Endothelial cell of umbilical vein (primary cell): ENCODE results near the gene ZCCHC14. TPM values are rescaled to one million over a fixed set of nuclear protein-coding genes. Genes with fewer than 3 reads are reported as not detected.

Experiments
- BruUV-seq: library from RNA; stranded (reverse); fragments of 400-500 nt; replicated peaks from 2 replicates; lab custom pipeline; 2021; lab: Mats Ljungman, UMichigan
- CTCF ChIA-PET: fragments of 300-600, 350-600 bp; sonication (Branson Sonifier 250); formaldehyde crosslinking; loops from one replicate; lab custom pipeline; 2021; ENCODE audit warnings: antibody characterized with exemption, inconsistent platforms; lab: Charles Lee
- POLR2A ChIA-PET: fragments of 300-600, 350-600 bp; sonication (Branson Sonifier 250); formaldehyde crosslinking; loops from one replicate; lab custom pipeline; 2021; ENCODE audit warnings: antibody characterized with exemption, inconsistent platforms; lab: Charles Lee
- DNase-seq: peaks from one replicate; pipeline ENCODE4 v3.0.0-alpha.2; 2011; ENCODE audit warnings: low read depth, low spot score
- FAIRE-seq: peaks from 2 replicates; lab custom pipeline; 2011; peaks lifted over from hg19 to GRCh38; lab: Jason Lieb, UNC
- H2AFZ ChIP-seq: 2 replicates; pipeline ENCODE4 v1.6.0; 2012; ENCODE audit warnings: low read depth, low read length, control low read depth, inconsistent platforms
- H3K27ac ChIP-seq: 2 replicates; pipeline ENCODE4 v1.5.1; 2011; ENCODE audit warnings: low read depth, mild to moderate bottlenecking, control low read depth, low read length, moderate library complexity; ENCODE audit not compliant: insufficient read depth
- H3K27me3 ChIP-seq, 2 experiments: 2 replicates each; pipeline versions ENCODE4 v1.6.0 to v1.6.1; 2011; ENCODE audit warnings: low read length in 2 of 2, mixed read lengths in 1 of 2; ENCODE audit not compliant: control insufficient read depth in 2 of 2, insufficient read depth in 2 of 2
- H3K36me3 ChIP-seq, 2 experiments: 2 replicates in 1 of 2; 3 replicates in 1 of 2; pipeline ENCODE4 v1.5.1; 2011; ENCODE audit warnings: low read length in 2 of 2, mild to moderate bottlenecking in 1 of 2, moderate library complexity in 1 of 2; ENCODE audit not compliant: control insufficient read depth in 2 of 2, insufficient read depth in 2 of 2; ENCODE audit errors: extremely low read depth in 1 of 2
- H3K4me1 ChIP-seq: 3 replicates; pipeline ENCODE4 v1.5.1; 2011; ENCODE audit warnings: mild to moderate bottlenecking, low read length; ENCODE audit not compliant: control insufficient read depth, insufficient read depth; ENCODE audit errors: extremely low read depth
- H3K4me2 ChIP-seq: 2 replicates; pipeline ENCODE4 v1.6.1; 2011; ENCODE audit warnings: low read length, control low read depth, mixed read lengths; ENCODE audit not compliant: insufficient read depth
- H3K4me3 ChIP-seq, 3 experiments: fragments of 200-600 bp in 1 of 3; sonication (generic), shearing (Covaris generic) in 1 of 3; replicated peaks in 1 of 3; 2 replicates each; pipeline ENCODE4 v1.5.1; 2011 to 2016; ENCODE audit warnings: control low read depth in 3 of 3, low read length in 3 of 3, mild to moderate bottlenecking in 2 of 3, inconsistent platforms in 1 of 3, low read depth in 1 of 3, moderate library complexity in 1 of 3; ENCODE audit not compliant: insufficient read depth in 1 of 3
- H3K79me2 ChIP-seq: 2 replicates; pipeline ENCODE4 v1.6.0; 2012; ENCODE audit warnings: low read length, inconsistent platforms; ENCODE audit not compliant: control insufficient read depth, insufficient read depth
- H3K9ac ChIP-seq: replicated peaks from 2 replicates; pipeline ENCODE3; 2011; ENCODE audit warnings: low read length, control low read depth; ENCODE audit not compliant: insufficient read depth; ENCODE audit errors: extremely low read depth
- H3K9me1 ChIP-seq: replicated peaks from 3 replicates; pipeline ENCODE4 v1.6.0; 2011; ENCODE audit warnings: mild to moderate bottlenecking, low read length; ENCODE audit not compliant: control insufficient read depth, insufficient read depth; ENCODE audit errors: extremely low read depth
- H3K9me3 ChIP-seq: replicated peaks from 2 replicates; pipeline ENCODE4 v1.5.1; 2012; ENCODE audit warnings: low read length, inconsistent platforms; ENCODE audit not compliant: control insufficient read depth, insufficient read depth
- H4K20me1 ChIP-seq: replicated peaks from 2 replicates; pipeline ENCODE3; 2011; ENCODE audit warnings: mild to moderate bottlenecking, low read length; ENCODE audit not compliant: control insufficient read depth, insufficient read depth; ENCODE audit errors: extremely low read depth
- EZH2 ChIP-seq: IDR thresholded peaks from 2 replicates; pipeline ENCODE4 v1.6.1; 2012; ENCODE audit warnings: borderline replicate concordance, low read depth, mild to moderate bottlenecking, moderate library complexity, low read length, inconsistent platforms; ENCODE audit not compliant: severe bottlenecking
- GATA2 ChIP-seq: IDR thresholded peaks from 2 replicates; pipeline ENCODE4 v1.7.0; 2011; ENCODE audit warnings: low read depth, mild to moderate bottlenecking, moderate library complexity, mixed read lengths, low read length; ENCODE audit not compliant: insufficient read length, insufficient read depth
- POLR2AphosphoS5 ChIP-seq: IDR thresholded peaks from 2 replicates; pipeline ENCODE4 v1.6.1; 2012; ENCODE audit warnings: low read depth, mild to moderate bottlenecking, control low read depth, low read length, moderate library complexity; ENCODE audit not compliant: insufficient read depth
- dilution Hi-C: fragments of 300-500 bp; cut with MboI; formaldehyde crosslinking; loops from one replicate; pipeline ENCODE4 v1.15.0; 2019; ENCODE audit warnings: low sequenced_read_pairs; ENCODE audit not compliant: extremely low pct_ligation_motif_present
- intact Hi-C: fragments of 100-400 bp; cut with micrococcal nuclease; formaldehyde crosslinking; loops from one replicate; pipeline ENCODE4 v1.10.0; 2022
- polyA plus RNA-seq, 4 experiments: library from polyadenylated mRNA; depleted of rRNA in 3 of 4; stranded (reverse) in 3 of 4; unstranded in 1 of 4; fragments of >200 nt; gene quantifications; 2 replicates each; pipeline versions ENCODE4 v1.2.1 to v1.2.3, GENCODE V29; 2011 to 2012; ENCODE audit warnings: missing spikeins in 1 of 4
- total RNA-seq: library from RNA; stranded (reverse); gene quantifications from 2 replicates; pipeline ENCODE4 v1.2.3, GENCODE V29; 2021
- TF ChIP-seq, protein P1 (sequence below): IDR thresholded peaks from 2 replicates; pipeline ENCODE4 v1.6.1; 2011; ENCODE audit not compliant: insufficient read depth, insufficient read length
- TF ChIP-seq, protein P2 (sequence below), 2 donors: IDR thresholded peaks; 1 replicate in 1 of 2; 2 replicates in 1 of 2; pipeline ENCODE4 v1.5.1; 2011; ENCODE audit warnings: low read length in 2 of 2, mild to moderate bottlenecking in 2 of 2, moderate library complexity in 2 of 2, control low read depth in 1 of 2, inconsistent platforms in 1 of 2, low read depth in 1 of 2; ENCODE audit not compliant: insufficient read depth in 1 of 2; ENCODE audit errors: extremely low read depth in 1 of 2

Gene ZCCHC14
- total and polyA plus RNA-seq, 2 donors (not counting 3 experiments of a cell fraction or from before 2014, with no cell fraction given): 9.5 to 30.9 TPM

GRCh38 chr16:87437327-87437726, 55.5 kb downstream of the ZCCHC14 start:
- no peak overlapping the region for H2AFZ ChIP-seq
- no peak for DNase-seq
- peaks cover 18% of the 10 kb centered on the region for H3K4me1 ChIP-seq
- FAIRE-seq: no peak
- TF ChIP-seq POLR2AphosphoS5 (no peak), EZH2 (no peak), GATA2 (no peak)
- TF ChIP-seq, protein P1, sequence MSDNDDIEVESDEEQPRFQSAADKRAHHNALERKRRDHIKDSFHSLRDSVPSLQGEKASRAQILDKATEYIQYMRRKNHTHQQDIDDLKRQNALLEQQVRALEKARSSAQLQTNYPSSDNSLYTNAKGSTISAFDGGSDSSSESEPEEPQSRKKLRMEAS: no peak
- H3K79me2 ChIP-seq: peaks cover 8% of the 10 kb centered on the region
- CTCF ChIA-PET: interaction anchor here (0.8 to 1.4 kb wide), 2 partner anchors 12 to 16 kb away, joined by 4 read pairs; no protein-coding TSS in a partner anchor
- no peaks in the 10 kb centered on the region for H3K9me1 ChIP-seq
- H3K27ac ChIP-seq: no peak overlapping the region
- no peak overlapping the region for H3K9ac ChIP-seq
- H3K9me3 ChIP-seq: no peaks in the 10 kb centered on the region
- H4K20me1 ChIP-seq: no peaks in the 10 kb centered on the region
- intact Hi-C loops: loop anchor here (5.0 kb wide), 1 partner anchor 45 kb away; the partner anchor contains the start of gene MAP1LC3B
- no peak overlapping the region for H3K4me3 ChIP-seq
- POLR2A ChIA-PET: no interaction called here
- H3K4me2 ChIP-seq: no peak overlapping the region
- no peaks in the 10 kb centered on the region for H3K27me3 ChIP-seq
- dilution Hi-C loops: no loop called here
- H3K36me3 ChIP-seq: peaks cover 0 to 3% of the 10 kb centered on the region in 2 experiments
- no TSS peak for BruUV-seq

GRCh38 chr16:87436225-87437172, 56.3 kb downstream of the ZCCHC14 start:
- H2AFZ ChIP-seq: no peak overlapping the region
- POLR2A ChIA-PET: interaction anchor here (1.1 kb wide), 1 partner anchor 29 kb away, joined by 4 read pairs; no protein-coding TSS in a partner anchor
- peak overlapping the region; percentile 90 for H3K27ac ChIP-seq
- H3K36me3 ChIP-seq: peaks cover 0 to 8% of the 10 kb centered on the region in 2 experiments
- no peaks in the 10 kb centered on the region for H4K20me1 ChIP-seq
- H3K4me3 ChIP-seq: peak overlapping the region in 1 of 3 experiments; percentile 10
- H3K9ac ChIP-seq: peak overlapping the region; percentile 70
- H3K27me3 ChIP-seq: no peaks in the 10 kb centered on the region
- H3K9me3 ChIP-seq: no peaks in the 10 kb centered on the region
- CTCF ChIA-PET: interaction anchor here (0.7 to 5.2 kb wide), 15 partner anchors 8 to 333 kb away, joined by 3 to 16 read pairs (median 6); no protein-coding TSS in a partner anchor
- dilution Hi-C loops (no loop called here), intact Hi-C loops (loop anchor here (1.0 to 5.0 kb wide), 4 partner anchors 21 to 57 kb away; partner anchors contain the start of genes MAP1LC3B and ZCCHC14)
- no peaks in the 10 kb centered on the region for H3K9me1 ChIP-seq
- H3K4me2 ChIP-seq: peak overlapping the region; percentile 72
- TF ChIP-seq, protein P2, sequence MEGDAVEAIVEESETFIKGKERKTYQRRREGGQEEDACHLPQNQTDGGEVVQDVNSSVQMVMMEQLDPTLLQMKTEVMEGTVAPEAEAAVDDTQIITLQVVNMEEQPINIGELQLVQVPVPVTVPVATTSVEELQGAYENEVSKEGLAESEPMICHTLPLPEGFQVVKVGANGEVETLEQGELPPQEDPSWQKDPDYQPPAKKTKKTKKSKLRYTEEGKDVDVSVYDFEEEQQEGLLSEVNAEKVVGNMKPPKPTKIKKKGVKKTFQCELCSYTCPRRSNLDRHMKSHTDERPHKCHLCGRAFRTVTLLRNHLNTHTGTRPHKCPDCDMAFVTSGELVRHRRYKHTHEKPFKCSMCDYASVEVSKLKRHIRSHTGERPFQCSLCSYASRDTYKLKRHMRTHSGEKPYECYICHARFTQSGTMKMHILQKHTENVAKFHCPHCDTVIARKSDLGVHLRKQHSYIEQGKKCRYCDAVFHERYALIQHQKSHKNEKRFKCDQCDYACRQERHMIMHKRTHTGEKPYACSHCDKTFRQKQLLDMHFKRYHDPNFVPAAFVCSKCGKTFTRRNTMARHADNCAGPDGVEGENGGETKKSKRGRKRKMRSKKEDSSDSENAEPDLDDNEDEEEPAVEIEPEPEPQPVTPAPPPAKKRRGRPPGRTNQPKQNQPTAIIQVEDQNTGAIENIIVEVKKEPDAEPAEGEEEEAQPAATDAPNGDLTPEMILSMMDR (IDR thresholded peaks at IDR 0.05; ENCODE audit: extremely low read depth in 1 of 2, insufficient read depth in 1 of 2, low read depth in 1 of 2, low read length in 2 of 2): no peak
- TF ChIP-seq GATA2: peak; percentile 6
- TF ChIP-seq POLR2AphosphoS5: peak; percentile 8
- BruUV-seq: TSS peak; percentile 52
- FAIRE-seq (peak; percentile 15), DNase-seq (no peak)
- H3K79me2 ChIP-seq: peaks cover 6% of the 10 kb centered on the region
- peaks cover 18% of the 10 kb centered on the region for H3K4me1 ChIP-seq
